NCI-H446 treated with DMSO at 0.1 percent for 48 hours (cell line): ENCODE measurements around the gene CXCR6.

Experiments
- DNase-seq: peaks from one replicate; lab custom pipeline; 2025; lab: John Stamatoyannopoulos, UW

CXCR6 gene

GRCh38 chr3:45948881-45949280, 5.6 kb downstream of the CXCR6 start:
- DNase-seq: no peak

DNA sequence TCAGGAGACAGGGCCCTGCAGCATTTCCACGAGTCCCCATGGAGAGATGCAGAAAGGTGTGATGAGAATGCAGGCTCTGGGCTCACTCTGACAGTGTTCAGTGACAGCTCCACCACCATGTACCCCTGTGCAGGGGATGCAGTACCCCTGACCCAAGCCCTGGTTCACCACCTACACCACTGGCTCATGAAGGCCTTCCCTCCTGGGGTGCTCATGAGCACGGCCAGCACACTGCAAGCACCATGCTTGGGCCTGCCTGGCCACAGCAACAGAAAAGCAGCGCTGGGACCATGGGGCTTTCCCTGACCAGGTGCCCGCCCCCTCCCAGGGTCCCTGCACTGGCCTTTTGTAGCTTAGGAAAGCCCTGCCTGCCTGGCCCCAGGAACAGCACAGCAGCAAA, 6.2 kb downstream of the CXCR6 start:
- no peak for DNase-seq

- DNase-seq: no peak
Observed at GRCh38 chr3:45950131-45950530, 6.9 kb downstream of the CXCR6 start.

DNA sequence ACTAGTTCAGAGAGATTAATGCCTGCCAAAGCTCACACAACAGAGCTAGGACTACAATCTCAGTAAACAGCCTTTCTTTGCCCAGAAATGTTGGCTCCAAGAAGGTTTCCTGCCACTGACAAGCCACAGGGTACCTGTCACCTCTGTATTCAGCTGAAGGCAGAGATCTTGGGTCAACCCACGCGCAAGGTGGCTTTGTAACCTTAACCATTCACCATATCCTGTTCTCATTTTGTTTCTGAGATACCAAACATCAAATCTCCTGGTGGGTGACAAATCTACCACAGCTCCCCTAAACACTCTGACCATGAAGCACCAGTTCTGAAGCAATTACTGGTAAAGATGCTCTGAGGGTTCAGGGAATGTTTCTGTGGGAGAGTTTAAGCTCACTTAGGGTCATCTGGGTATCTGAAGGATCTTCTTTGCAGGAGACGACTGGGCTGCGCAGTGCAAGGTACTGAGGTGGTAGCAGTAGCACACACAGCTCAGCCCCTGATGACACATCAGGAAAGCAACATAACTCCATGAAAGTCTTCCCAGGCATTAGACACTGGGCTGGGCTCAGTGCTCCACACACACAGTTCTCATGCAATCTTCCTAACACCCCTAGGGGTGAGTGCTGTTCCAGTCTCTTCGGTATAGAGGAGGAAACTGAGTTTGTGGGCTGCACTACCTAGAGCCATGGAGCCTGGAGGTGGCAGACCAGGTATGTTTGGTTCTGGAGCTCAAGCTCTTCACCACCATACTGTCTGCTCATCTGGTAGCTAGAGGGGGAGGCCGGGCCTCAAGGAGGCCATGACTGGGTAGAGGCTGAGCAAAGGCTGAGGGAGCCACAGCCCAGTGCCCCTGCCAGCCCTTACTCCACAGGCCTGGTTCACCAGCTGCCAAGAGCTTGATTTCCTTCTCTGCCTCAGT, 7.7 kb downstream of the CXCR6 start:
- DNase-seq: no peak

- DNase-seq: no peak
Observed at GRCh38 chr3:45951946-45952345, 8.7 kb downstream of the CXCR6 start.

DNA sequence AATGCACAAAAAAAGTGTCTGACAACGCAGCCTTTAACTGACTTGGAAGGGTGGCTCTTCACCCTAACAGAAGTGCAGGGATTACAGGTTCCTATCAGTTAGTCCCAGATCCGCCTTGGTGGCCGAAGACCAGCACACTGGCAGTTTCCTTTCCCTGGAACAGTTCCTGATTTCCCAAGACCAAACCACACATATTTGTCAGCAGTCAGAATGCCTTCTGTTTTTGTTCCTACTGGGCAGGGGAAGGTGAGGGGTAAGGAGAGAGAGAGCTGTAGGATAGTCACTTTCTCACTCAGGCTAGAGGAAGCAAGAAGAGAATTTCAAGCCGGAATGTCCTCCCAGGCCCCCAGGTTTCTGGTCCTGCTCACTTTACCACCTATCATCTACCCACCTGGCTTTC, 9.2 kb downstream of the CXCR6 start:
- no peak for DNase-seq

DNA sequence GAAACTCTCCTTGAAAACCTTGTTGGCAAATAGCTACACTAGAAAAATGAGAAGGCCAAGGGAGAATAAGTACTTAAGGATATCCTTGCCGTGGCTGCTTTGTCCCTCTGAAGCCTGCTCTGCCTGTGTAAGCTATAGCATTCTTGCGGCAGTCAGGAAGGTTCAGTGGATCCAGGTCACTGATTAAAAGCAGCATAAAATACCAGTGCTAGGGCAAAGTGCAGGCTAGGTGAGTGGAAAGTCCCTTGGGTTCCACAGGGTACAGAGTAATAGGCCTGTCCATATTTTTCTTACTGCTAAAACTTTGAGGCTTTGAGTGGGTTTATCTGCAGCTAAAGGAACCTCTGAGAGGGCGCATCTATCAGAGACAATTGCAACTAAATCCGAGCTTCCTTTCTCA, 10.3 kb downstream of the CXCR6 start:
- DNase-seq: no peak

DNA sequence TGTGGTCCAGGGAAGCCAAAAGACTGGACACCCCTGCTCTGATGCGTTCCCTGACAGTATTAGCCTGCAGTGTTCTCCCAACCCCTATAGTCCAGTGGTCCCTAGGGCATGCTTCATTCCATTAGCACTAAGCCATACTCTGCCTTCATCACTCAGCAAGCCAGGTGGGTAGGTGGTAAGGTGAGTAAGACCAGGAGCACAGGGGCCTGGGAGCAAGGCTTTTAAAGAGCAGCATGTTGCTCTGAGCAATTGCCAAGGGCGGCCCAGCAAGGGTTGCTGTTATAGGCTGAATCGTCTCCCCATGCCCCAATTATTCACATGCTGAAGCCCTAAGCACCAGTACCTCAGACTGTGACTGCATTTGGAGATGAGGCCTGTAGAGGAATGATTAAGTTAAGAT, 11.0 kb downstream of the CXCR6 start:
- no peak for DNase-seq

- DNase-seq: no peak
Observed at GRCh38 chr3:45955017-45955647, 11.9 kb downstream of the CXCR6 start.

DNA sequence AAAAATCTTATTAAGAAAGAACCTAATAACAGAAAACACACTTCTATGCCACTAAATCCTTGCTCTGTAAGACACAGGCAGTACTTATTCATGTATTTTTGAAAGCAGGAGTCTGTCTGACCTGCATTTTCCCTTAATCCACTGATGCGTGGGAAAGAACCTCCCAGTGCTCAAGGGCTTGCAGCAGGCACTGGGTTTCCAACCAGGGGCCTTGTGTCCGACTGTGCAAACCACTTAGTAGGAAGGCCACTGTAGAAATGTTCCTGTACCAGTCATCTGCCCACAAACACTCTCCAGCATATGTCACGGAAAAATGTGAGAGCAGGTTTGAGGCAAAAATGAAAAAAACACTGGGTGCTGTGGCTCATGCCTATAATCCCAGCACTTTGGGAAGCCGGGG, 12.4 kb downstream of the CXCR6 start:
- no peak for DNase-seq

GRCh38 chr3:45957586-45957985, 14.3 kb downstream of the CXCR6 start:
- DNase-seq: no peak

GRCh38 chr3:45958321-45958791, 15.1 kb downstream of the CXCR6 start:
- no peak for DNase-seq

- DNase-seq: no peak
Observed at GRCh38 chr3:45959201-45959600, 15.9 kb downstream of the CXCR6 start.

GRCh38 chr3:45960289-45960688, 17.0 kb downstream of the CXCR6 start:
- DNase-seq: no peak

GRCh38 chr3:45962033-45962432, 18.8 kb downstream of the CXCR6 start:
- DNase-seq: no peak

- no peak for DNase-seq
Observed at GRCh38 chr3:45964139-45964538, 20.9 kb downstream of the CXCR6 start.

GRCh38 chr3:45965253-45965652, 22.0 kb downstream of the CXCR6 start:
- DNase-seq: no peak

GRCh38 chr3:45965653-45966052, 22.4 kb downstream of the CXCR6 start:
- no peak for DNase-seq

DNA sequence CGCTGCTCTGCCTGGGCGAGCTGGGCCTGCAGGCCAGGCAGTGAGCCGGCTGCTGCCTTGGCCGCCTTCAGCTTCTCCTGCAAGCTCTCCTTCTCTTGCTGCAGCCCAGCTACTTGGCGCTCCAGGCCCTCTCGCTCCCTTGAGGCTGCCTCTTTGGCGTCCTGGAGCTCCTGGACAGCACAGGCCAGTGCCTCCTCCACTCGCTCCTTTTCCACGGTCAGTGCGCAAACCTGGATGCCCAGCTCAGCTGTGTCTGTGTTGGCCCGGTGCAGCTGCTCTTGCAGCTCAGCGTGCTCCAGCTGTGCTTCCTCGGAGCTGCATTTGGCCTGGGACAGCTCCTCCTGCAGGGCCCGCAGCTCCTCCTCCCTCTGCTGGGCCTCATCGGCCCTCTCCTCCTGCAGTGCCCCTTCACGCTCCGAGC, 23.1 kb downstream of the CXCR6 start:
- DNase-seq: no peak

DNA sequence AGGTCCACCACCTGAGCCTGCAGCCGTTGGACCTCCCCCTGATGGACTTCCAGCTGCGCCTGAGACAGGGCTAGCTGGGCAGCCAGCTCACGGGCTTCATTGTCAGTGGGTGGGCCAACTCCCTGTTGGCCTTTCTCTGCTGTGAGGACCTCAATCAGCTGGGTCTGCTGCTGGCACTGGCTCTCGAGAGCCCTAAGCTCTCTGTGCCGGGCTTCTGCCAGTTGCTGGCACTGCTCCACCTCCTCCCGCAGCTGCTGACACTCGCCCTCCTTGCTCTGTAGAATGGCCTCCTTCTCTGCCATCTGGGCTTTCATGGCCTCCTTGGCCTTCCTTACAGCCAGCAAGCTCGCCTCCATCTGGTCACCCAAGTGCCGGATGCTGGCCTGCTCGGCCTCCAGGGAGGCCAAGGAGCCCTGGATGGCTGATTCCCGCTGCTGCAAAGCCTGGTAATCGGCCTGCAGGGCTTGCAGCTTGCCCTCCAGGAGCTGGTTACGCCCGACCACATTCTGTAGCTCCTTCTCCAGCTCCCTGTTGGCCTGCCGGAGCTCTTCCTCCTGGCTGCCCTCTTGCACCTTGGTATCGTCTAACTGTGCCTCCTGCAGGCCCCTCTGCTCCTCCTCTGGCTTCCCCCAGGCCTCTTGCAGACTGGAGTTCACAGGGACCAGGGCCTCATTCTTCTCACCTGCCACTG, 23.8 kb downstream of the CXCR6 start:
- peak; percentile 2 for DNase-seq

- no peak for DNase-seq
Observed at GRCh38 chr3:45967724-45968123, 24.5 kb downstream of the CXCR6 start.

DNA sequence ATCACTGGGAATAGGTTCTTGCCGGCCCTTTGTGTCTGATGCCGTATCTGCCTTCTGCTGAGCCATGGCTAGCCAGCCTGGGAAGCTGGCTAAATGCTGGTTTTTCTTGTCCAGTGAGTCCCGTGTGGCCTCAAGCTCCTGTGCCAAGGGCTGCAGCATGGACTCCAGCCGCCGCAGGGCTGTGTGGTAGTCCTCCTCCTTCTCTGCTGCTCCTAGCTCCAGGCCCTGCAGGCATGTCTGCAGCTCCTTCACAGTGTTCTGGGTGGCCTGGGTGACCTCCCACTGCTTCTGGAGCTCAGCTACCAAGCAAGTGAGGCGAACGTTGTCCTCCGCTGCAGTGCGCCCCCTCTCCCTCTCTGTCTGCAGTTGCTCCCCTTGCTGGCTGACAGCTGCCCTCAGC, 24.9 kb downstream of the CXCR6 start:
- no peak for DNase-seq

- DNase-seq: no peak
Observed at GRCh38 chr3:45968706-45969105, 25.4 kb downstream of the CXCR6 start.
